NCI-H82 (cell line): Measurements from ENCODE around the gene SAAL1.
"Not testable (repeated sequence)": the region's sequence is repeated elsewhere in the genome, so short reads cannot be mapped to it uniquely, and the experiment has no call there.

Experiments used
- DNase-seq: peaks from one replicate; lab custom pipeline; 2025; lab: John Stamatoyannopoulos, UW

Gene SAAL1, protein sequence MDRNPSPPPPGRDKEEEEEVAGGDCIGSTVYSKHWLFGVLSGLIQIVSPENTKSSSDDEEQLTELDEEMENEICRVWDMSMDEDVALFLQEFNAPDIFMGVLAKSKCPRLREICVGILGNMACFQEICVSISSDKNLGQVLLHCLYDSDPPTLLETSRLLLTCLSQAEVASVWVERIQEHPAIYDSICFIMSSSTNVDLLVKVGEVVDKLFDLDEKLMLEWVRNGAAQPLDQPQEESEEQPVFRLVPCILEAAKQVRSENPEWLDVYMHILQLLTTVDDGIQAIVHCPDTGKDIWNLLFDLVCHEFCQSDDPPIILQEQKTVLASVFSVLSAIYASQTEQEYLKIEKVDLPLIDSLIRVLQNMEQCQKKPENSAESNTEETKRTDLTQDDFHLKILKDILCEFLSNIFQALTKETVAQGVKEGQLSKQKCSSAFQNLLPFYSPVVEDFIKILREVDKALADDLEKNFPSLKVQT

DNA sequence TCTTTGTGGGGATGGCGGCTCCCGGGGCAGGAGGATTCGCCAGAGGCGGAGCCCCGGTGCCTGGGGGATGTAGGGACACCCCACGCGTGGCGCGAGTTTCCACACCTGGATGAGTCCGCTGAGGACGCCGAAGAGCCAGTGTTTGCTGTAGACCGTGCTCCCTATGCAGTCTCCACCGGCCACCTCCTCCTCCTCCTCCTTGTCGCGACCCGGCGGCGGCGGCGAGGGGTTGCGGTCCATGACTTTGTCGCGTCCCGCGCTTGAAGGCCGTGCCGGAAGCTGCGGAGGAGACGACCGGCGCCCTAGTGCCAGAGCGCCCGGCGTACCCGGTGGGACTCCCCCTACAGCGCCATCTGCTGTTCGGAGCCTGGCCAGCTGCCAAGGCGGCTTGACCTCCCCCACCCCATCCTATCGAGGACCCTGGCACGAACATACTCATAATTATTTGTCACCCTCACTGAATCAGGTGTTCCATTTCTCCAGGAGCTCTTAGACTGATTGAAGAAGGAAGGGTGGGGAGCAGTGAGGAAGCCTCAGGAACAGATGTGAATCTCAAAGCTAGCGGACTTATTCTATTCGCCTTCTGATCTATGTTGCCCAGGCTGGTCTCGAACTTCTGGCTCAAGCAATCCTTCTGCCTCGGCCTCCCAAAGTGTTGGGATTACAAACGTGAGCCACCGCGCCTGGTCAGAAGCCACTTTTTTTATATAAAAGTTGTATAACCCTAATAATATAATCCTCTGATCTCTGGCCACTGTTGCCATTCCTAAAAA, at the start of gene SAAL1:
SAAL1 (minus strand) TSS at position 281 of the 773 bp plus-strand sequence; CDS start at position 240, 41 bp downstream.
- peak; percentile 93 for DNase-seq

DNA sequence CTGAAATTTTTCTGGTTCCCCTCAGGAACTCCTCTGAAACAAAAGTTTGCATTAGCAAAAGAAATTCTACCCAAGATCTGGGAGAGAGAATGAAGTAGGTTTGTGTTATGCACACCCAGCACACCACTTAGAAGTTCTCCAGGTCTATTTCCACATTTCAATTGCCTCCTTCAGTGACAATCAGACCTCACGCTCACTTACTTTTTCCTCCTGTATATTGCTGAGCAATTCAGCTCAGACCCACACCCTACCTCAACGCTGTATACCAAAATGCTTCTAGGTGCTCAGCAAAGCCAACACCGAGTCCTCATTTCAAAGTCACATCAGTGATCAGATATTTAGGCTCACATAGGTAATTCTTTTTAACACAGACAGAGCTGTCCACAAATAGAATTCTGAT, 45.7 kb upstream of the SAAL1 start:
- DNase-seq: no peak

DNA sequence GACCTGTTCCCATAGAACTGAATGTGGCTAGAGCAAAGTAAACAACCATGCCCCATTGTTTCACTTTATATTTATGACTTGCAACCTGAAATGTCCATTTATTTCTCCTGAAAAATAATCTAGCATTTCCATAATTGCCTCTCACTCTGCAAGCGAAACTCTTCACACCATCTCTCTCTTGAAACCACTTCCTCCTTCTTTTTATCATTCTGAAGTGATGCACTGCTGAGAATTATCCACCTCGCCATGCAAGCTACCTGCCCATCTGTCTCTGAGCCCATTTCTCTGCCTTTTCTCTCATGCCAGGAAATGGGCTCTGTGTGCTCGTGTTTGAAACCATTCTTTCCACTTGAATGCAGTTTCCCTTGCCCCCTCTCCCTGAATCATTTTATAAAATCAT, 40.0 kb upstream of the SAAL1 start:
- no peak for DNase-seq

DNA sequence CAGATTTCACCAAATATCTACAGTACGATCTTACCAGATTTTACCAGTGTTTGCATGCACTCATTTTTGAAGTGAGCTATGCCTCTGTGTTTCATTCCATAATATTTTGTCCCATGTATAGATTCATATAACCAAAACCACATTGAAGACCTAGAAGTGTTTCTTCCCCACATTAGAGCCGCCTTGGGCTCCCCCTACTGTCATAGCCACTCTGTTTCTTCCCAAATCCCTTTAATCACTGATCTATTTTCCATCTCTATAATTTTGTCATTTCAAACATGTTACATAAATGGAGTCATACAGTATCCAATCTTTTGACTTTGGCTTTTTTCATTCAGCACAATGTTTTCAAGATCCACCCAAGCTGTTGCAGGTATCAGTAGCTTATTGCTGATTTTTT, 39.1 kb upstream of the SAAL1 start:
- no peak for DNase-seq

DNA sequence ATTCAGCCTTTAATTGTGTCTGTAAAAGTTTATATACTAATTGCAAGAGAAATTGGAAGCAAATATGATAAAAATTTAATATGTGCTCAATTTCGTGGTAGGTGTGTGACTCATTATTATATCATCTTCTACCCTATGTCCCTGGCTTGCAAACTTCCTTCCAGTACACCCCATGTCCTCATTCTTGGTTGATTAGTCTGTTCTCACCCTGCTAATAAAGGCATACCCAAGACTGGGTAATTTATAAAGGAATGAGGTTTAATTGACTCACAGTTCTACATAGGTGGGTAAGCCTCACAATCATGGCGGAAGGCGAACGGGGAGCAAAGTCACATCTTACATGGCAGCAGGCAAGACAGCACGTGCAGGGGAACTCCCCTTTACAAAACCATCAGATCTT, 38.4 kb upstream of the SAAL1 start:
- no peak for DNase-seq

DNA sequence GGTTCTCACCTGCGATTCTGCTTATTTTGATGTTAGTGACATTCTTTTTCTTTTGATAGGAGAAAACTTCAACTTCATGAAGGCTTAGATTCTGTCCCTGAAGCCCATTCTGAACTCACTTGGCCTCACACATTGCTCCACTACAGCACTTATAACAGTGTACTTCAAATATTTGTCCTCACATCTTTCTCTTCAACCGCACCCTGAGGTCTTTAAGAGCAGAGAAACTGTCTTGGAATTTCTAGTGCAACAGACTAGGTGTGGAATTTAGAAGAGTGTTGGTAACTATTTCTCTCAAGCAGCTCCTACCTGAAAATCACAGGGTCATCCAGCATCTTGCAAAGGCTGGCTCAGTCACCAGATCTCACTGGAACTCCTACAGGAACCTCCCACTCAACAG, 34.3 kb upstream of the SAAL1 start:
- no peak for DNase-seq

DNA sequence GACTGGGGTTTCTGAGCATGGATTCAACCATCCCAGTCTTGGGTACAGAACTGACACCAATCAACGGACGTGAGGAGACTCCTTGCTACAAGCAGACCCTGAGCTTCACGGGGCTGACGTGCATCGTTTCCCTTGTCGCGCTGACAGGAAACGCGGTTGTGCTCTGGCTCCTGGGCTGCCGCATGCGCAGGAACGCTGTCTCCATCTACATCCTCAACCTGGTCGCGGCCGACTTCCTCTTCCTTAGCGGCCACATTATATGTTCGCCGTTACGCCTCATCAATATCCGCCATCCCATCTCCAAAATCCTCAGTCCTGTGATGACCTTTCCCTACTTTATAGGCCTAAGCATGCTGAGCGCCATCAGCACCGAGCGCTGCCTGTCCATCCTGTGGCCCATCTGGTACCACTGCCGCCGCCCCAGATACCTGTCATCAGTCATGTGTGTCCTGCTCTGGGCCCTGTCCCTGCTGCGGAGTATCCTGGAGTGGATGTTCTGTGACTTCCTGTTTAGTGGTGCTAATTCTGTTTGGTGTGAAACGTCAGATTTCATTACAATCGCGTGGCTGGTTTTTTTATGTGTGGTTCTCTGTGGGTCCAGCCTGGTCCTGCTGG, 31.4 kb upstream of the SAAL1 start:
- no peak for DNase-seq

DNA sequence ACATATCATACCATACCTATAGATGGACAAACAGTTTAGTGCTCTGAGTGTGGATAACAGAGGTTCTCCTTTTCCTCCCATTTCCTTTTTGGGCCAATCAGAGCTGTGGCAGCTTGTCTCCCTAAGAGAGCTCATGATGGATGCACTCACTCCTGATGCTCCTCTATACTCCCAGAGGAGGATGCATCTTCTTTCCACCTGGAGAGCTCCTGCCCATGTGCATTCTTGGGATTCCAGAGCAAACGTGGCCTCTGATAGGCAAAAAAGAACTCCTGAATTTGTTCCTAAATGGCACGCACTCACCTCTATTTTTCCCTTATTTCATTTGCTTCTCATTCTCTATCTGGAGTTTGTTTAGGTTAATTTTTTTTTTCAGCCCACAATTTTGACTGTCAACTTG, 29.4 kb upstream of the SAAL1 start:
- DNase-seq: no peak

DNA sequence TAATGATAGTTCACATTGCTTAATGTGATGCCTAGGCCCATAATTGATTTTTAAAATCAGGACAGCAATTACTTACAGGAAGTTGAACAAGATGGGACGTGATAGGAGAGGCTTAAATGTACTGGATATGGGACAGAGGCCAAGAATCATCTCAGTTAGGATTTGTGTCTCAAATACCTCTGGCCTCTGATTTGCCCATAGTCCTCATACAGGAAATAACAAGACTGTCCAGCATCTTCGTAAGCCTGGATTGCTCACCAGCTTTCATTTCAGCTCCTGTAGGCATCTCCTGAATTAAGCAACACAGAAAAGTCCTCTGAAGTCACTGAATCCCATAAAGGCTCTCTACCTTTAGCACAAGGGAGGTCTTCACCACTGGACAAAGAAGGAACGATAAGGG, 26.5 kb upstream of the SAAL1 start, which contains the start of gene MRGPRX3:
MRGPRX3 (plus strand) TSS at position 231 of the 400 bp plus-strand sequence. CDS start 4,632 bp downstream, outside the sequence.
- no peak for DNase-seq

DNA sequence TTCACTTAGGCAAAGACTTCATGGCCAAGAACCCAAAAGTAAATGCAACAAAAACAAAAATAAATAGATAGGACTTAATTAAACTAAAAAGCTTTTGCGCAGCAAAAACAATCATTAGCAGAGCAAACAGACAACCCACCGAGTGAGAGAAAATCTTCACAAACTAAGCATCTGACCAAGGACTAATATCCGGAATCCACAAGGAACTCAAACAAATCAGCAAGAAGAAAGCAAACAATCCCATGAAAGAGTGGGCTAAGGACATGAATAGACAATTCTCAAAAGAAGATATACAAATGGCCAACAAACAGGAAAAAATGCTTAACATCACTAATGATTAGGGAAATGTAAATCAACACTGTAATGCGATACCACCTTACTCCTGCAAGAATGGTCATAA, 25.2 kb upstream of the SAAL1 start:
- DNase-seq: not testable (repeated sequence)

DNA sequence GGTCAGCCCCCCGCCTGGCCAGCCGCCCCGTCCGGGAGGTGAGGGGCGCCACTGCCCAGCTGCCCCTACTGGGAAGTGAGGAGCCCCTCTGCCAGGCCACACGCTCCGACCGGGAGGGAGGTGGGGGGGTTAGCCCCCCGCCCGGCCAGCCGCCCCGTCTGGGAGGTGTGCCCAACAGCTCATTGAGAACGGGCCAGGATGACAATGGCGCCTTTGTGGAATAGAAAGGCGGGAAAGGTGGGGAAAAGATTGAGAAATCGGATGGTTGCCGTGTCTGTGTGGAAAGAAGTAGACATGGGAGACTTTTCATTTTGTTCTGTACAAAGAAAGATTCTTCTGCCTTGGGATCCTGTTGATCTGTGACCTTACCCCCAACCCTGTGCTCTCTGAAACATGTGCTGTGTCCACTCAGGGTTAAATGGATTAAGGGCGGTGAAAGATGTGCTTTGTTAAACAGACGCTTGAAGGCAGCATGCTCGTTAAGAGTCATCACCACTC, 15.5 kb upstream of the SAAL1 start:
- not testable (repeated sequence) for DNase-seq

DNA sequence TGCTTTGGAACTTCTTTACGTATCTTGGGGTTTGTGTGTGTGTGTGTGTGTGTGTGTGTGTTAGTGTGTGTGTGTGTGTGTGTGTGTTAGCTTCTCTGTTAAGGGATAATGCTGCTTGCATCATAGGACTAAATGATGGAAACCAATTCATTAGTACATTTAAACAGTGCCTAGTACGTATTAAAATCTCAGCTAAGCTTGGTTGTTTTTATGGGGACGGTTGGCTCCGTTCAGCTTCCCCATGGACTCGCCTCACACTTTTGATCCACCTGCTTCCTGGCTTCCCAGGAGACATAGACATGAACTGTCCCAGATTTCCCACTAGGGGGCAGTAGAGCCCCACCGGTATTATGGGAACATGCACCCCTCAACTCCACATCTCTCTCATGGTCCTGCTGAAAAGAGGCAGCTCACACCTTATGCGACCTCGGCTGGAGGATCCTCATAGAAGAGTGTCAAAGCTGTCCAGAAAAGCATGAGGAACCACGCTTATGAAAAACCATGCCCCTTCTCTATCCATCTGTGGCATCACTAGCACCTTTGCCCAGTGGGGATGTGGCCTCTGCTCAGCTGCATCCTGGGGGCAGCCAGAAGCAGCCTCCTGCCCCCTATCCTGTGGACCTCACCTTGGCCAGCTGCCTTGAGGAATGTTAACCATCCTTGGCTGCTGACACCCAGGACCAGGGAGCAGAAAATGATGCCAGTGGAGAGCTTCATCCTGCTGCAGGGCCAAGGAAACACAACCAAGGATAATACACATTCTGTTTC, 9.7 kb upstream of the SAAL1 start:
- peak; percentile 83 for DNase-seq

DNA sequence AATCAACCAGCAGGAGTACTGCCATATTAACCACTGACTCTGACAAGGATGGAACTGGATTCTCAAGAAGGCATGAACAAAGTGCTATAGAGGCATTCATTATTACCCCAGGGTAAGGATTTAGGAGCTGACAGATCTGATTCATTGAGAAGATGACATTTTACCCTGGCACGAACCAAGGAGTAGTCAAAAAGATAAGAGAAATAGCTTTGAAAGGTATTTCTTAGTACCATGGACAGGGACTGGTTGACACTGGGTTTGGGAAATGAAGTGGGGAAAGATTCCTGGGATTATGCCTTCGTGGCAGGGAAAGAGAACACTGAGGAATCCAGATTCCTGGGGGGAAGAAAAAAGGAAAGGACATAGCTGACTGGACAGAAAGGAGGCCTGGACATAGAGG, 5.1 kb upstream of the SAAL1 start:
- no peak for DNase-seq

DNA sequence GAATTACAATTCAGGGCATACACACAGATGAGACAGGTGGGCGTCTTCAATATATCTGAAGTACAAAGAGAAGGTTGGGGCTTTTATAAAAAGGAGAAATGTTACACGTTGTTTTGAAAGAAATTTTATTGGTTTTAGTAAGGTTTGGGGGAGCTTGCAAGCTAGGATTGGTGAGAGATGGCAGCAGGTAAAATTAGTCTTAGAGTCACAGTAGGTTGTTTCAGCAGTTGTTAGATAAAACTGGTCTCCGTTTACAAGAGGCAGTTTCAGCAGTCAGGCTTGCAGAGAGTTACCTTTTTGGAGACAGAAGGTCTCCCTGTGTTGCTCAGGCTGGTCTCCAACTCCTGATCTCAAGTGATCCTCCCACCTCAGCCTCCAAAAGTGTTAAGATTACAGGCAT, 2.4 kb upstream of the SAAL1 start:
- DNase-seq: no peak

DNA sequence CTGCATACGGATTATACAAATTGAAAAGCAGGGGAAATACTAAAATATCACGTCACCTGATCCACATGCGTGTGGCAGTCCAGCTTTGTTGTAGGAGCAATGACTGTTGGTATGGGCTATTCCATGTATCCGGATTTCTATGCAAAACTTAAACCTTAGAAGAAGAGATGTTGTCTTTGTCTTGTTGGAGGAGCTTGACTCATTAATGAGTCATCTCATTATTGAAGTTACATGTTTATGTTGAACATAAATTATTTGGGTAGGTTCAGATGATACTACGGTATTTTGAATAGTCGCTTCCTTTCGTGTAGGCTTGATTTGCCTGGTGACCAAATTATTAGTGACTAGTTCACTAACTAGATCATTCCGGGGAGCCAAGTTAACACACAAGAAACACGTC, 806 bp upstream of the SAAL1 start:
- no peak for DNase-seq

DNA sequence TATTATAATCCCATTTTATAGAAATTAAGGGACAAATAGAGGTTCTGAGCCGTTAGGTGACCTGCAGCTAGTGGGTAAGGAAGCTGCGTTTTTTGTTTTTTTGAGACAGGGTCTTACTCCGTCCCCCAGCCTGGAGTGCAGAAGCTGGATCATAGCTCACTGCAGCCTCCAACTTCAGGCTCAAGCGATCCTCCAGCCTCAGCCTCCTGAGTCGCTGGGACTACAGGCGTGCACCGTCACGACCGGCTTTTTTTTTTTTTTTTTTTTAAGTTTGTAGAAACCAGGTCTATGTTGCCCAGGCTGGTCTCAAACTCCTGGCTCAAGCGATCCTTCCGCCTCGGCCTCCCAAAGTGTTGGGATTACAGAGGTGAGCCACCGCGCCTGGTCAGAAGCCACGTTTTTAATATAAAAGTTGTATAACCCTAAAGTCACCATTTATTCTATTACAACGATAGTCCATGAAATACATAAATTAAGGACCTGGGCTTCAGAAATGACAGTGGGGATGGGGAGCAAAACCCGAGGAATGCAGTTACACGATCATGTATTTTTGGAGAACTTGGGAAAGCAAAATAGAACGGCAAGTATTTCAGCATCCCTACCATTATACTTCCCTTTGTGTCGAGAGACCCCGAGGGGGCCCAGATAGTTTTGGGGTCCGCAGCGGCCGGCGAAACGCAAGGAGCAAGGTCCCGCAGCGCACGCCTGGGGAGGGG, 638 bp downstream of the SAAL1 start:
- DNase-seq: no peak

DNA sequence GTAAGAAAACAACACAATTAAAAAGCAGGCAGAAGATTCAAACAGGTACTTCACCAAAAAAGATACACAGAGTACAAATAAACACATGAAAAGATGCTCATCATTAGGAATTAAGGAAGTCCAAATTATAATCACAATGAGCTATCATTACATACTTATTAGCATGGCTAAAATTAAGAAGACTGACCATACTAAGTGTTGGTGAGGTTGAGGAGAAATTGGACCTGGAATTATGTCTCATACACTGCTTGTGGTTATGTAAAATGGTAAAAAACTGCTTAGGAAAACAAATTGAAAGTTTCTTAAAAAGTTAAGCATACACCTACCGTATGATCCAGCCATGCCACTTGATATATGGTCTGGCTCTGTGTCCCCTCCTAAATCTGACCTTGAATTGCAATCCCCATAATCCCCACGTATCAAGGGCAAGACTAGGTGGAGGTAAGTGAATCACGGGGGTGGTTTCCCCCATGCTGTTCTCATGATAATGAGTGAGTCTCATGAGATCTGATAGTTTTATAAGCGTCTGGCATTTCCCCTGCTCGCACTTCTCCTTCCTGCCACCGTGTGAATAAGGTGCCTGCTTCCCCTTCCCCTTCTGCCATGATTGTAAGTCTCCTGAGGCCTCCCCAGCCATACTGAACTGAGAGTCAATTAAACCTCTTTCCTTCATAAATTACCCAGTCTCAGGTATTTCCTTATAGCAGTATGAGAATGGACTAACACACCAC, 4.8 kb downstream of the SAAL1 start:
- no peak for DNase-seq

DNA sequence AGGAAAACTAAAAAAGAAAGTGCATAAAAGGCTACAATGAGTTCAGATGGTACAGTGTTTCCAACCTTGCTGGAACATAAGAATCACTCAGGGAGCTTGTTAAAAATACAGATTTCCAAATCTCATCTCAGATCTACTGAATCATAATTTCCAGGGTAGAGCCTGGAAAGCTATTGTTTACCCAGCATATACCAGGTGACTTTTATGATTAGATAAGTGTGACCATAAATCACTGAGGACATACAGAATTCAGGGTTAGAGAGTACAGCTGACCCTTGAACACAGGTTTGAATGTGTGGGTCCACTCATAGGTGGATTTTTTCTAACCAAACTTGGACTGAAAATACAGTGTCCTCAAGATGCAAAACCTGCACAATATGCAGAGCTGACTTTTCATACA, 11.9 kb downstream of the SAAL1 start:
- DNase-seq: no peak

DNA sequence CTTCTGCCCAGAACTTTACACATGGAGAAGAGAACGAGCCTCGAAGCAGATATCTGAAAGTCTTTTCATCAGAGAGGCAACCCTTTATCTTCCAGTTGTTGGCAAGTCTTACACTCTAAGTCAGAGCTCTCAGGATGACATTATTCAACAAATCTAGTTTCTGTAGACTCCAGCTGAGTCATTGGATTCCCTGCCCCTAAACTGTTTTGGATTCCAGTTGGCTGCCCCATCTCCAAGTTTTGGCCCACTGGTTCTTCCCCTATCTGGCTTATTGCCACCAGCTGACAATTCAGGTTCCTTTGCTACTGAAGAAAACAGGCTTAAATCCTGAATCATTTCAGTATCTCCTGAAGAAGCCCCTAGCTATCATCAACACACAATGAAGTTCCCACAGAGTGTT, 14.2 kb downstream of the SAAL1 start:
- no peak for DNase-seq

DNA sequence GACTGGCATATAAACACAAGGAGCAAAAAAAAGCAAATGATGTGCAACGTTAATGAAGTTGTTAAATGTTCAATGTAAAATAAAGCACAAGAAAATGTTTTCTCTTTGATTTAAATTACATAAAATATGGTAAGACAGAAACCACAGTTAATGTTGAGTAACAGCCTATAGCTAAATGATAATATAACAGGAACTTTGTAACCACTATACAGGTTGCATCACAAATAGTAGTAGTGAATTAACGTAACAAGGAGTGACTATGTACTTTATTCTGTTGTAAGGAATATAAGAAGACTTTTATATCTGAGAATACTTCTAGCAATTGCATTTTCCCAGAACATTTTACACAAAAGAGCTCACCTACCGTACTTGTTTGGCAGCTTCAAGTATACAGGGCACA, 16.9 kb downstream of the SAAL1 start:
- DNase-seq: no peak
